Measurements from ENCODE around the gene KNTC1.
"Not testable (repeated sequence)": the region's sequence is repeated elsewhere in the genome, so short reads cannot be mapped to it uniquely, and the experiment has no call there.

KNTC1 gene

GRCh38 chr12:122558745-122559641, 31.9 kb downstream of the KNTC1 start:
- no peak for DNase-seq (ENCODE audit: low read depth, low spot score)

- no peak for DNase-seq (ENCODE audit: low read depth, low spot score)
Measured at GRCh38 chr12:122560138-122560537, 33.1 kb downstream of the KNTC1 start.

DNA sequence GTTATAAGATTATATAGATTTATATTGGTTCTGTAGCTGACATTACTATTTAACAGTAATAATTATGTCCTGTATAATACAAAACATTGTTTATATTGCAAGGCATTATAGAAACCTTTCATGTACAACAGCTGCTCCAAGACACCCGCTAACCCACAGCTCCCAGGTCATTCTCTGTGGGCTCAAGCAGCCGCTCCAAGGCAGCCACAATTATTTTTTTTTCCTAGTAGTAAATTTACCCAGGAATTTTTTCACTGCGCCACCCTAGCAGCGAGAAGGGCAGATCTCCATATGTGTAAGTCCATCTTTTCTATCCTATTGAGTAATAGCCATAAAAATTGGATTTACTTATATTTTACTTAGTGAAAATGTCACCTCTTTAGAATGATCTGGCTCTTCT, 36.3 kb downstream of the KNTC1 start:
- no peak for DNase-seq (ENCODE audit: low read depth, low spot score)

- not testable (repeated sequence) for DNase-seq (ENCODE audit: low read depth, low spot score)
Measured at GRCh38 chr12:122566816-122567215, 39.8 kb downstream of the KNTC1 start.

GRCh38 chr12:122569288-122569687, 42.2 kb downstream of the KNTC1 start:
- no peak for DNase-seq (ENCODE audit: low read depth, low spot score)

DNA sequence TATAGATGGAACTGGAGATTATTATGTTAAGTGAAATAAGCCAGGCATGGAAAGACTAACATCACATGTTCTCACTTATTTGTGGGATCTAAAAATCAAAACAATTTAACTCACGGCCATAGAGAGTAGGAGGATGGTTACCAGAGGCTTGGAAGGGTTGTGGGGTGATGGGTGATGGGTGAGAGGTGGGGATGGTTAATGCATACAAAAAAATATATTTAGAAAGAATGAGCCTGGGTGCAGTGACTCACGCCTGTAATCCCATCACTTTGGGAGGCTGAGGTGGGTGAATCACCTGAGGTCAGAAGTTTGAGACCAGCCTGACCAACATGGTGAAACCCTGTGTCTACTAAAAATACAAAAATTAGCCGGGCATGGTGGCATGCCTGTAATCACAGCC, 43.0 kb downstream of the KNTC1 start:
- DNase-seq (ENCODE audit: low read depth, low spot score), result not testable (repeated sequence)

GRCh38 chr12:122571821-122572220, 44.8 kb downstream of the KNTC1 start:
- DNase-seq (ENCODE audit: low read depth, low spot score), result no peak

GRCh38 chr12:122583294-122583693, 56.2 kb downstream of the KNTC1 start:
- not testable (repeated sequence) for DNase-seq (ENCODE audit: low read depth, low spot score)

DNA sequence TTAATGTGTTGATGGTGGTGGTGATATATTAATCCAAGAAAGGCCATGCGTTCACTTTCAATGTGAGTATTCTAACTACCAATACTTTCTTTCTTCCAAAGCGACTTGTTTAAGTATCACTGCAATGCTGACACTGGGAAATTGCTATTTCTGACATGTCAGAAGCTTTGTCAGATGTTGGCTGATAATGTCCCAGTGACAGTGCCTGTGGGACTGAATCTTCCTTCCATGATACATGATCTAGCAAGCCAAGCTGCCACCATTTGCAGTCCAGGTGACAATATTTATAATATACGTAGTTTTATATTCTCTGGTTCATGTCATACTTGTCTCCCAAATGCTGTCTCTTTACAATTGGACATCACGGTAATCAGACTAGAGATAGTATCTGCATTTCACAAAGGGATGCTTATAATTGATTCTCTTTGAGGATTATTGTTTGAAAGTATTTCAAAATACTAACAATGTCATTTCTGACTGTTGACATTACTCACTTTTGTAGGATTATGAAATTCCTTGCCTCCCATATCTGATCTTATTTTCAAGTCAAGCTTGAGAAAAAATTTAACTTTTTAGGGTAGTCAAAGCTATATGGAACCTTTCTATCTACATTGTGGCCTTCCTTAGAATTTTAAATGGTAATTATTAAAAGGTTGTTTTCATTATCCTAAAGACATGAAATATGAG, 57.3 kb downstream of the KNTC1 start:
- DNase-seq (ENCODE audit: low read depth, low spot score), result no peak

DNA sequence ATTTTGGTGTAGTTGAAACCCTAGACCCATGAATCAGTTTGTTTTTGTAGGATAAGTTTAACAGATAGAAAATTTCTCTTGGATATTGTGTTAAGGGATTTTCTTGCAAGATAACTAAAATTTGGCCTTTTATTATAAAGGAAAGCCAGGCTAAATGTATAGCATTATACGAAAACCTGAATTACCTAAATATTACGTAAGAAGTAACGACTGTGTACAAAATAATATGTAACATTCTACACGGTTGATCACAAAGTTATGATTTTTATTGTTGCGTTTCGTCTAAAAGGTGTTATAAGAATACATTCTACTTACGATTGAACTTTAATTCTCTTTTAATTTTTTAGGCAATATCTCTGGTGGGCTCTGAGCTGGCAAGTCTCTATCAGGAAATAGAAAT, 63.9 kb downstream of the KNTC1 start:
- DNase-seq (ENCODE audit: low read depth, low spot score), result no peak

DNA sequence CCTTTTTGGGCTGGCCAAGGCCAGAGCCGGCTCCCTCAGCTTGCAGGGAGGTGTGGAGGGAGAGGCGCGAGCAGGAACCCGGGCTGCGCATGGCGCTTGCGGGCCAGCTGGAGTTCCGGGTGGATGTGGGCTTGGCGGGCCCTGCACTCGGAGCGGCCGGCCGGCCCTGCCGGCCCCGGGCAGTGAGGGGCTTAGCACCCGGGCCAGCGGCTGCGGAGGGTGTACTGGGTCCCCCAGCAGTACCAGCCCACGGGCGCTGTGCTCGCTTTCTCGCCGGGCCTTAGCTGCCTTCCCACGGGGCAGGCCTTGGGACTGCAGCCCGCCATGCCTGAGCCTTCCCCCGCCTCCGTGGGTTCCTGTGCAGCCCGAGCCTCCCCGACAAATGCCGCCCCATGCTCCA, 64.9 kb downstream of the KNTC1 start:
- DNase-seq (ENCODE audit: low read depth, low spot score), result not testable (repeated sequence)

GRCh38 chr12:122592543-122592942, 65.5 kb downstream of the KNTC1 start:
- not testable (repeated sequence) for DNase-seq (ENCODE audit: low read depth, low spot score)

DNA sequence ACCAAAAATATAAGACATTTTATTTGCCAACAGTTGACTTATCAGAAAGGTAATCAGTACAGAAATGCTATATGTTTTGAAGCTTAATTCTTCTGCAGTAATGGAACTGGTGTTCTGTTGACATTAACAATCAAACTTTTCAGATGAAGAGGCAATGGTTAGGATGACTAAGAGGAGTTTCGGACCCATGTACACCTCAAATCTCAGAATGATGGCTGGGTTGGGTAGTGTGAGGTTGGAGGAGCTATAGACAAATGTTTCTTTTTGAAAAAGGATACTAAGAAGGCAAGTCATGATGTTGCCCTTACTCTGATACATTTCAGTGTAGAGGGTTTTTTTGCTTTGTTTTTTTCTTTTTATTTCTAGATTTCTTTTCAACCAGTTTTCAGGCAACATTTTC, 66.9 kb downstream of the KNTC1 start:
- DNase-seq (ENCODE audit: low read depth, low spot score), result no peak

DNA sequence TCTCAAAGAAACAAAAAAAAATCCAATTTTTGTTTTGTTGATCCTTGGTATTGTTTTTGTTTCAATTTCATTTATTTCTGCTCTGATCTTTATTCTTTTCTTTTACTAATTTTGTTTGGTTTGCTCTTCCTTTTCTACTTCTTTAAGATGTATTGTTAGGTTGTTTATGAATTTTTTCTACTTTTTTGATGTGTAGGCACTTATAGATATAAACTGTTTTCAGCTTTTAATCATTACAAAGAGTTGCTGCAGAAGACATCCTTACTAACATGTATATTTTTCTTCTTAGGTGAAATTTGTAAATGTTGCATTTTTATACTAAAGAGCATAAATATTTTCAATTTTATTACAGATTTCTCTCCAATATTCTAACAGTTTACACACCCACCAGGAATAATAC, 69.8 kb downstream of the KNTC1 start:
- DNase-seq (ENCODE audit: low read depth, low spot score), result no peak

- no peak for DNase-seq (ENCODE audit: low read depth, low spot score)
Measured at GRCh38 chr12:122602456-122602855, 75.4 kb downstream of the KNTC1 start.

- no peak for DNase-seq (ENCODE audit: low read depth, low spot score)
Measured at GRCh38 chr12:122604993-122605392, 77.9 kb downstream of the KNTC1 start.

- no peak for DNase-seq (ENCODE audit: low read depth, low spot score)
Measured at GRCh38 chr12:122609732-122610131, 82.7 kb downstream of the KNTC1 start.

- DNase-seq (ENCODE audit: low read depth, low spot score), result no peak
Measured at GRCh38 chr12:122610207-122610606, 83.2 kb downstream of the KNTC1 start.

GRCh38 chr12:122610911-122611310, 83.9 kb downstream of the KNTC1 start:
- no peak for DNase-seq (ENCODE audit: low read depth, low spot score)

GRCh38 chr12:122614839-122615238, 87.8 kb downstream of the KNTC1 start:
- DNase-seq (ENCODE audit: low read depth, low spot score), result no peak

DNA sequence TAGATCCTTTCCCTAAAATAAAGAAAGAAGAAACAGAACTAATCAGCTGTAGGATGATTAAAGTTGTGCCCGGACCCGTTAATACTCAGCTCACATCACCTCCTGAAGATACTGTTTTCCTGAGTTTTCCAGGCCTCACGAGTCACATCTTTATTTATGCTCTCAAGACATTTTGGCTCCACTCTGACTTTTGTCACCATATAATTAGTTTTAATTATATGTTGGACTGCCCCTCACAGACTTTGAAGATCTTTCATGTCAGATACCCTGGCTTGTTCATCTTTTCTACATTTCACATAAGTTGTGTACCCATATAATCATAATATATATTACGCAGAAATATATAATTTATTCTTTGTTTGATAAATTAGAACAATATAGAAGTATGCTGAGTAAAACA, 88.7 kb downstream of the KNTC1 start:
- no peak for DNase-seq (ENCODE audit: low read depth, low spot score)

DNA sequence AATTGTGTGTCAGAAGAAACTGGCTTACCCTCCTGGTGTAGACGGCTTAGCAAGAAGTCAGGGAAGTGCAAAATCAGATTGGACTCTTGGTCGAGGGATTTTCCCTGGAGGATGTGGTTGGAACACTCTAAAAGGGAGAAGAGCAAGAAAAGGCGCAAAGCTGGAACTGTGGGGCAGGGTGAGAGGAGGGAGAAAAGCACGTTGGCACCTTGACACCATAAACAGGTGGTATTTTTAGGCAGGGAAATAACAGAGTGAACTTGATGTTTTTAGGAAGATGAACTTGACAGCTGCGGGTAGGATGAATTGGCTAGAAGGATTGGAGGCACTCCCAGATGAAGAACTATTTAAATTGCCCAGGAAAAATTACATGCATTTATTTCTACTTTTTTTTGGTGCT, 108.4 kb downstream of the KNTC1 start:
- no peak for DNase-seq (ENCODE audit: low read depth, low spot score)

- DNase-seq (ENCODE audit: low read depth, low spot score), result no peak
Measured at GRCh38 chr12:122643207-122643805, 116.3 kb downstream of the KNTC1 start.
